Esophagus muscularis mucosa (tissue), 4 donors: ENCODE results near the gene ANKRD44. TPM values are rescaled to one million over a fixed set of nuclear protein-coding genes. Genes with fewer than 3 reads are reported as not detected.

Experiments
- DNase-seq: peaks from one replicate; pipeline ENCODE4 v3.0.0-alpha.2; 2017; ENCODE audit errors: extremely low spot score
- H3K27ac ChIP-seq, 4 donors: fragments of 200-600 bp; sonication (generic); replicated peaks in 1 of 4; 1 replicate in 3 of 4; 2 replicates in 1 of 4; pipeline ENCODE4 v1.5.1; 2016 to 2019; ENCODE audit warnings: mild to moderate bottlenecking in 1 of 4
- H3K27me3 ChIP-seq, 4 donors: fragments of 200-600 bp; sonication (generic); one replicate each; pipeline versions ENCODE4 v1.5.1 to v1.6.0; 2016 to 2019
- H3K36me3 ChIP-seq, 4 donors: fragments of 200-600 bp; sonication (generic); one replicate each; pipeline ENCODE4 v1.5.1; 2016 to 2019
- H3K4me1 ChIP-seq, 4 donors: fragments of 200-600 bp; sonication (generic); one replicate each; pipeline ENCODE4 v1.5.1; 2016 to 2019
- H3K4me3 ChIP-seq, 4 donors: fragments of 200-600 bp; sonication (generic); 1 replicate in 2 of 4; 2 replicates in 2 of 4; pipeline ENCODE4 v1.5.1; 2016 to 2019; ENCODE audit warnings: mild to moderate bottlenecking in 4 of 4, moderate library complexity in 1 of 4
- H3K9me3 ChIP-seq, 4 donors: fragments of 200-600 bp; sonication (generic); 1 replicate in 3 of 4; 2 replicates in 1 of 4; pipeline ENCODE4 v1.5.1; 2016 to 2019
- CTCF ChIP-seq, 3 experiments: fragments of 200-600 bp in 2 of 3; fragments of 450-650 bp in 1 of 3; sonication (generic) in 2 of 3; IDR thresholded peaks; one replicate each; pipeline ENCODE4 v1.5.1; 2017 to 2019; ENCODE audit warnings: antibody characterized with exemption in 3 of 3, mild to moderate bottlenecking in 2 of 3, moderate library complexity in 1 of 3
- EP300 ChIP-seq: sonication (generic); formaldehyde crosslinking; IDR thresholded peaks from one replicate; pipeline ENCODE4 v1.6.1; 2017; ENCODE audit warnings: antibody characterized with exemption
- POLR2A ChIP-seq: fragments of 450-650 bp; IDR thresholded peaks from one replicate; pipeline ENCODE4 v1.6.1; 2017; ENCODE audit warnings: antibody characterized with exemption, moderate library complexity, mild to moderate bottlenecking, low read depth
- POLR2AphosphoS5 ChIP-seq, 2 donors: sonication (generic); formaldehyde crosslinking; IDR thresholded peaks; one replicate each; pipeline ENCODE4 v1.6.1; 2017; ENCODE audit warnings: antibody characterized with exemption in 2 of 2
- whole genome bisulfite sequencing: methylation state at CpG from one replicate; pipeline ENCODE4 v1.1.5; 2018; 5-methylcytosine and 5-hydroxymethylcytosine counted together
- intact Hi-C: fragments of 100-400 bp; cut with DNase I; formaldehyde crosslinking; loops from one replicate; pipeline ENCODE4 v1.15.1; 2023
- total RNA-seq, 4 donors: library from RNA; depleted of rRNA; stranded (reverse); fragments of >200 nt; gene quantifications; one replicate each; pipeline versions ENCODE4 v1.1.0 to v1.2.1, GENCODE V29; 2016

The ANKRD44 gene
- total RNA-seq, 4 donors from 2014 or later, result 41.4 to 76.6 (median 48.1) TPM

GRCh38 chr2:197300139-197300538 is 10.4 kb downstream of the ANKRD44 start:
- intact Hi-C loops, result no loop called here
- no peaks in the 10 kb centered on the region for H3K9me3 ChIP-seq
- H3K4me3 ChIP-seq, result no peak overlapping the region
- TF ChIP-seq EP300 (no peak), POLR2AphosphoS5 (IDR thresholded peaks at IDR 0.05) (no peak), CTCF (IDR thresholded peaks at IDR 0.05) (no peak), POLR2A (no peak)
- H3K4me1 ChIP-seq, result peaks cover 2 to 27% (median 19%) of the 10 kb centered on the region in 4 donors
- no peak overlapping the region for H3K27ac ChIP-seq
- WGBS, result 71% methylated on average over 2 of the region's 2 CpGs
- no peaks in the 10 kb centered on the region for H3K36me3 ChIP-seq
- DNase-seq, result no peak
- no peaks in the 10 kb centered on the region for H3K27me3 ChIP-seq

GRCh38 chr2:197298609-197299008 is 12.0 kb downstream of the ANKRD44 start:
- Histone ChIP-seq H3K27me3 (no peaks in the 10 kb centered on the region), H3K36me3 (no peaks in the 10 kb centered on the region), H3K4me1 (peaks cover 18 to 38% (median 26%) of the 10 kb centered on the region in 4 donors), H3K9me3 (no peaks in the 10 kb centered on the region), H3K4me3 (no peak overlapping the region), H3K27ac (no peak overlapping the region)
- TF ChIP-seq CTCF (IDR thresholded peaks at IDR 0.05), result no peak
- no peak for TF ChIP-seq POLR2AphosphoS5 (IDR thresholded peaks at IDR 0.05)
- no peak for TF ChIP-seq EP300
- no peak for TF ChIP-seq POLR2A
- no peak for DNase-seq
- 95% methylated on average over 4 of the region's 4 CpGs for WGBS
- intact Hi-C loops, result no loop called here

- Histone ChIP-seq H3K27me3 (no peaks in the 10 kb centered on the region), H3K4me1 (peaks cover 25 to 39% (median 30%) of the 10 kb centered on the region in 4 donors), H3K9me3 (no peaks in the 10 kb centered on the region), H3K36me3 (no peaks in the 10 kb centered on the region), H3K4me3 (no peak overlapping the region), H3K27ac (no peak overlapping the region)
- intact Hi-C loops, result no loop called here
- 92% methylated on average over 4 of the region's 4 CpGs for WGBS
- TF ChIP-seq EP300 (no peak), POLR2A (no peak), POLR2AphosphoS5 (IDR thresholded peaks at IDR 0.05) (no peak), CTCF (IDR thresholded peaks at IDR 0.05) (no peak)
- DNase-seq, result no peak
Observed at GRCh38 chr2:197297772-197298318, 12.7 kb downstream of the ANKRD44 start.

GRCh38 chr2:197297266-197297665 is 13.3 kb downstream of the ANKRD44 start:
- Histone ChIP-seq H3K36me3 (no peaks in the 10 kb centered on the region), H3K9me3 (no peaks in the 10 kb centered on the region), H3K27me3 (no peaks in the 10 kb centered on the region), H3K27ac (no peak overlapping the region), H3K4me1 (peaks cover 25 to 43% (median 29%) of the 10 kb centered on the region in 4 donors), H3K4me3 (no peak overlapping the region)
- DNase-seq, result no peak
- TF ChIP-seq POLR2AphosphoS5 (IDR thresholded peaks at IDR 0.05) (no peak), POLR2A (no peak), EP300 (no peak), CTCF (IDR thresholded peaks at IDR 0.05) (no peak)
- intact Hi-C loops, result no loop called here
- WGBS, result 91% methylated on average over 2 of the region's 2 CpGs

GRCh38 chr2:197296835-197297234 is 13.7 kb downstream of the ANKRD44 start:
- Histone ChIP-seq H3K36me3 (no peaks in the 10 kb centered on the region), H3K4me3 (no peak overlapping the region), H3K4me1 (peaks cover 22 to 41% (median 27%) of the 10 kb centered on the region in 4 donors), H3K27me3 (no peaks in the 10 kb centered on the region), H3K27ac (no peak overlapping the region), H3K9me3 (no peaks in the 10 kb centered on the region)
- 70% methylated on average over 2 of the region's 2 CpGs for WGBS
- TF ChIP-seq CTCF (IDR thresholded peaks at IDR 0.05), result no peak
- no peak for TF ChIP-seq POLR2A
- TF ChIP-seq EP300, result no peak
- no peak for TF ChIP-seq POLR2AphosphoS5 (IDR thresholded peaks at IDR 0.05)
- intact Hi-C loops, result no loop called here
- no peak for DNase-seq
